Cerebellar cortex (tissue), 1 donor: ENCODE measurements around the gene KLHL33.
"Not testable (repeated sequence)": the region's sequence is repeated elsewhere in the genome, so short reads cannot be mapped to it uniquely, and the experiment has no call there.

Source experiments
- DNase-seq: peaks from one replicate; pipeline ENCODE4 v3.0.0-alpha.2; 2015; ENCODE audit warnings: low spot score

The KLHL33 gene

GRCh38 chr14:20446889-20447288 lies 10.9 kb upstream of the KLHL33 start:
- no peak for DNase-seq

- DNase-seq = not testable (repeated sequence)
These were observed 7.7 kb upstream of the KLHL33 start for GRCh38 chr14:20443650-20444049.

GRCh38 chr14:20441461-20441860 lies 5.5 kb upstream of the KLHL33 start:
- DNase-seq = no peak

- no peak for DNase-seq
These were observed 4.9 kb upstream of the KLHL33 start for GRCh38 chr14:20440882-20441281.

- DNase-seq = no peak
These were observed 4.5 kb upstream of the KLHL33 start for GRCh38 chr14:20440465-20440864.

GRCh38 chr14:20438664-20439063 lies 2.7 kb upstream of the KLHL33 start:
- no peak for DNase-seq

GRCh38 chr14:20436363-20436755 lies 393 bp upstream of the KLHL33 start:
- DNase-seq = no peak

GRCh38 chr14:20434701-20435581 lies 1.0 kb downstream of the KLHL33 start:
- DNase-seq = peak; percentile 97

GRCh38 chr14:20429801-20430669 lies 5.9 kb downstream of the KLHL33 start:
- DNase-seq = peak; percentile 97

GRCh38 chr14:20428802-20429201 lies 7.2 kb downstream of the KLHL33 start:
- peak; percentile 30 for DNase-seq

- no peak for DNase-seq
These were observed 8.0 kb downstream of the KLHL33 start for GRCh38 chr14:20428010-20428365.

GRCh38 chr14:20427231-20428009 lies 8.5 kb downstream of the KLHL33 start:
- DNase-seq = no peak

- no peak for DNase-seq
These were observed 11.1 kb downstream of the KLHL33 start for GRCh38 chr14:20424851-20425250.

GRCh38 chr14:20422886-20423285 lies 13.1 kb downstream of the KLHL33 start:
- no peak for DNase-seq

- DNase-seq = no peak
These were observed 14.7 kb downstream of the KLHL33 start for GRCh38 chr14:20421267-20421666.

GRCh38 chr14:20419419-20419818 lies 16.5 kb downstream of the KLHL33 start:
- no peak for DNase-seq

GRCh38 chr14:20418501-20418909 lies 17.5 kb downstream of the KLHL33 start:
- no peak for DNase-seq

GRCh38 chr14:20417250-20418186 lies 18.4 kb downstream of the KLHL33 start:
- DNase-seq = no peak

GRCh38 chr14:20416223-20416622 lies 19.7 kb downstream of the KLHL33 start:
- no peak for DNase-seq

GRCh38 chr14:20415782-20416206 lies 20.2 kb downstream of the KLHL33 start:
- peak; percentile 88 for DNase-seq

- peak; percentile 19 for DNase-seq
These were observed 22.3 kb downstream of the KLHL33 start for GRCh38 chr14:20413744-20414082.
